Upper lobe of left lung (tissue), 4 donors: Measurements from ENCODE around the gene BCAS3.

ENCODE experiments used
- EP300 ChIP-seq, 4 donors: sonication (generic); formaldehyde crosslinking; IDR thresholded peaks; one replicate each; pipeline ENCODE4 v1.5.1; 2017; ENCODE audit warnings: antibody characterized with exemption in 4 of 4, control low read depth in 2 of 4
- POLR2A ChIP-seq, 4 donors: fragments of 450-650 bp; IDR thresholded peaks; one replicate each; pipeline ENCODE4 v1.5.1; 2016 to 2017; ENCODE audit warnings: antibody characterized with exemption in 4 of 4, mild to moderate bottlenecking in 2 of 4
- TF ChIP-seq, protein P1 (sequence below), 6 experiments: fragments of 450-650 bp in 4 of 6; fragments of 200-600 bp in 2 of 6; sonication (generic) in 2 of 6; IDR thresholded peaks; one replicate each; pipeline ENCODE4 v1.5.1; 2016 to 2019; ENCODE audit warnings: antibody characterized with exemption in 6 of 6

DNA sequence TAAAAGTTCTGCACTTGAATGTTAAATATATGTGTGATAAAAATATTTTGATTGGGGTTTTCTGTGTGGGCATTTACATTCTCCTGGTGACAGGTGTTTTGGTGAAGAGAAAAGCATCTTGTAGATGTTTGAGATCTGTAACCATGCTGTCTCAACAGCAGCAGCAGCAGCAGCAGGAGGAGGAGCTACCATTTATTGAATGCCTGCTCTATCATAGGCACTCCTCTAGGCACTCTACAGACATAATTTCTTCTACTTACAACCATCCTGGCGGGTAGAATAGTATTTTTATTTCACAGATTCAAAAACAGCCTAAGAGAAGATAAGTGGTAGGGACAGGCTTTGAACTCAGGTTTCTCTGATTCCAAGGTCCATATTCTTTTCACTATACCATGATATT, 562.3 kb downstream of the BCAS3 start:
- no peak for TF ChIP-seq POLR2A (IDR thresholded peaks at IDR 0.05)
- TF ChIP-seq, protein P1, sequence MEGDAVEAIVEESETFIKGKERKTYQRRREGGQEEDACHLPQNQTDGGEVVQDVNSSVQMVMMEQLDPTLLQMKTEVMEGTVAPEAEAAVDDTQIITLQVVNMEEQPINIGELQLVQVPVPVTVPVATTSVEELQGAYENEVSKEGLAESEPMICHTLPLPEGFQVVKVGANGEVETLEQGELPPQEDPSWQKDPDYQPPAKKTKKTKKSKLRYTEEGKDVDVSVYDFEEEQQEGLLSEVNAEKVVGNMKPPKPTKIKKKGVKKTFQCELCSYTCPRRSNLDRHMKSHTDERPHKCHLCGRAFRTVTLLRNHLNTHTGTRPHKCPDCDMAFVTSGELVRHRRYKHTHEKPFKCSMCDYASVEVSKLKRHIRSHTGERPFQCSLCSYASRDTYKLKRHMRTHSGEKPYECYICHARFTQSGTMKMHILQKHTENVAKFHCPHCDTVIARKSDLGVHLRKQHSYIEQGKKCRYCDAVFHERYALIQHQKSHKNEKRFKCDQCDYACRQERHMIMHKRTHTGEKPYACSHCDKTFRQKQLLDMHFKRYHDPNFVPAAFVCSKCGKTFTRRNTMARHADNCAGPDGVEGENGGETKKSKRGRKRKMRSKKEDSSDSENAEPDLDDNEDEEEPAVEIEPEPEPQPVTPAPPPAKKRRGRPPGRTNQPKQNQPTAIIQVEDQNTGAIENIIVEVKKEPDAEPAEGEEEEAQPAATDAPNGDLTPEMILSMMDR (IDR thresholded peaks at IDR 0.05): no peak
- TF ChIP-seq EP300 (IDR thresholded peaks at IDR 0.05): no peak
